HT-29 (cell line): ENCODE data around the gene ANKRD6. TPM values are rescaled to one million over a fixed set of nuclear protein-coding genes. Genes with fewer than 3 reads are reported as not detected.

ENCODE experiments used
- DNase-seq: peaks from one replicate; pipeline ENCODE4 v3.0.0-alpha.2; 2015; ENCODE audit warnings: low spot score
- small RNA-seq: library from RNA; depleted of rRNA; stranded (forward); fragments of <200 nt; gene quantifications from one replicate; pipeline ENCODE3, GENCODE V24; 2014
- total RNA-seq: library from RNA; depleted of rRNA; stranded (reverse); fragments of >200 nt; shearing (Covaris generic); gene quantifications from 2 replicates; pipeline ENCODE4 v1.2.3, GENCODE V29; 2014; rRNA removed

Gene ANKRD6
- total RNA-seq, 1 experiment from 2014 or later = not detected

- no peak for DNase-seq
These were observed 222.2 kb downstream of the ANKRD6 start for GRCh38 chr6:89655122-89655521.

GRCh38 chr6:89657445-89658158, 224.7 kb downstream of the ANKRD6 start:
- DNase-seq = no peak

GRCh38 chr6:89660981-89661380, 228.0 kb downstream of the ANKRD6 start:
- no peak for DNase-seq

GRCh38 chr6:89661559-89661958, 228.6 kb downstream of the ANKRD6 start:
- no peak for DNase-seq

GRCh38 chr6:89662659-89663223, 229.8 kb downstream of the ANKRD6 start:
- no peak for DNase-seq

GRCh38 chr6:89667872-89668556, 235.1 kb downstream of the ANKRD6 start:
- DNase-seq = no peak

GRCh38 chr6:89669002-89669401, 236.1 kb downstream of the ANKRD6 start:
- DNase-seq = no peak

GRCh38 chr6:89670935-89671565, 238.1 kb downstream of the ANKRD6 start:
- no peak for DNase-seq

- no peak for DNase-seq
These were observed 243.2 kb downstream of the ANKRD6 start for GRCh38 chr6:89675949-89676748.

- no peak for DNase-seq
These were observed 245.6 kb downstream of the ANKRD6 start for GRCh38 chr6:89678531-89678930.

GRCh38 chr6:89679215-89680120, 246.5 kb downstream of the ANKRD6 start:
- no peak for DNase-seq

GRCh38 chr6:89680150-89680549, 247.2 kb downstream of the ANKRD6 start:
- DNase-seq = no peak

- DNase-seq = no peak
These were observed 247.6 kb downstream of the ANKRD6 start for GRCh38 chr6:89680551-89680950.

GRCh38 chr6:89681983-89682564, 249.1 kb downstream of the ANKRD6 start:
- no peak for DNase-seq

GRCh38 chr6:89682991-89683390, 250.0 kb downstream of the ANKRD6 start:
- DNase-seq = no peak

Small RNA genes lying within 50 kb of the gene (small RNA-seq; reads per million reads assigned to genes)
- not detected for gene RN7SL11P

Other genes with a start within 250 kb of the ANKRD6 start
- not detected in 2 replicates for gene GABRR1, start 215.8 kb upstream of the ANKRD6 start, total RNA-seq
- not detected in 2 replicates for gene GABRR2, start 117.9 kb upstream of the ANKRD6 start, total RNA-seq
- gene UBE2J1, start 80.4 kb upstream of the ANKRD6 start, total RNA-seq = 19.9 and 22.1 TPM in 2 replicates
- gene RRAGD, start 20.9 kb upstream of the ANKRD6 start, total RNA-seq = not detected in 2 replicates
- 3.2 and 4.5 TPM in 2 replicates for gene LYRM2, start 205.6 kb downstream of the ANKRD6 start, total RNA-seq